ENCODE data around the gene MYOZ1.
"Not testable (repeated sequence)": the region's sequence is repeated elsewhere in the genome, so short reads cannot be mapped to it uniquely, and the experiment has no call there.

DNA sequence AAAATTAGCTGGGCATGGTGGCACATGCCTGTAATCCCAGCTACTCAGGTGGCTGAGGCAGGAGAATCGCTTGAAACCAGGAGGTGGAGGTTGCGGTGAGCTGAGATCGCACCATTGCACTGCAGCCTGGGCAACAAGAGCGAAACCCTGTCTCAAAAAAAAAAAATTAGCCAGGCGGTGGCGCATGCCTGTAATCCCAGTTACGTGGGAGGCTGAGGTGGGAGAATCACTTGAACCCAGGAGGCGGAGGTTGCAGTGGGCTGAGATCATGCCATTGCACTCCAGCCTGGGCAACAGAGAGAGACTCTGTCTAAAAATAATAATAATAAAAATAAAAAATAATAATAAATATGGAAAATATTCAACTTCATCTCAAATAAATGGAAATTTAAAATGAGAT lies 24.1 kb downstream of the MYOZ1 start:
- TF ChIP-seq POLR2AphosphoS5 (IDR thresholded peaks at IDR 0.05; ENCODE audit: insufficient read depth in 1 of 2, low read depth in 1 of 2); POLR2A (IDR thresholded peaks at IDR 0.05): not testable (repeated sequence)
- TF ChIP-seq, protein P1, sequence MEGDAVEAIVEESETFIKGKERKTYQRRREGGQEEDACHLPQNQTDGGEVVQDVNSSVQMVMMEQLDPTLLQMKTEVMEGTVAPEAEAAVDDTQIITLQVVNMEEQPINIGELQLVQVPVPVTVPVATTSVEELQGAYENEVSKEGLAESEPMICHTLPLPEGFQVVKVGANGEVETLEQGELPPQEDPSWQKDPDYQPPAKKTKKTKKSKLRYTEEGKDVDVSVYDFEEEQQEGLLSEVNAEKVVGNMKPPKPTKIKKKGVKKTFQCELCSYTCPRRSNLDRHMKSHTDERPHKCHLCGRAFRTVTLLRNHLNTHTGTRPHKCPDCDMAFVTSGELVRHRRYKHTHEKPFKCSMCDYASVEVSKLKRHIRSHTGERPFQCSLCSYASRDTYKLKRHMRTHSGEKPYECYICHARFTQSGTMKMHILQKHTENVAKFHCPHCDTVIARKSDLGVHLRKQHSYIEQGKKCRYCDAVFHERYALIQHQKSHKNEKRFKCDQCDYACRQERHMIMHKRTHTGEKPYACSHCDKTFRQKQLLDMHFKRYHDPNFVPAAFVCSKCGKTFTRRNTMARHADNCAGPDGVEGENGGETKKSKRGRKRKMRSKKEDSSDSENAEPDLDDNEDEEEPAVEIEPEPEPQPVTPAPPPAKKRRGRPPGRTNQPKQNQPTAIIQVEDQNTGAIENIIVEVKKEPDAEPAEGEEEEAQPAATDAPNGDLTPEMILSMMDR (IDR thresholded peaks at IDR 0.05): not testable (repeated sequence)
